HTERT RPE-1 (cell line): ENCODE data around the gene SLC38A10.

Source experiments
- in situ Hi-C: fragments of 300-500 bp; cut with MboI; formaldehyde crosslinking; loops from 4 replicates; pipeline ENCODE4 v1.14.3; 2020; ENCODE audit warnings: low sequenced_read_pairs

The SLC38A10 gene

GRCh38 chr17:81258292-81258691 lies 36.8 kb downstream of the SLC38A10 start:
- in situ Hi-C loops = no loop called here

GRCh38 chr17:81257533-81257932 lies 37.6 kb downstream of the SLC38A10 start:
- in situ Hi-C loops = no loop called here

- in situ Hi-C loops = no loop called here
These were observed 38.5 kb downstream of the SLC38A10 start for GRCh38 chr17:81256616-81257015.

- in situ Hi-C loops = no loop called here
These were observed 40.0 kb downstream of the SLC38A10 start for GRCh38 chr17:81254955-81255717.

- in situ Hi-C loops = no loop called here
These were observed 41.6 kb downstream of the SLC38A10 start for GRCh38 chr17:81253358-81254131.

- in situ Hi-C loops = no loop called here
These were observed 42.1 kb downstream of the SLC38A10 start for GRCh38 chr17:81252987-81253329.

GRCh38 chr17:81252326-81252986 lies 42.7 kb downstream of the SLC38A10 start:
- in situ Hi-C loops = no loop called here

GRCh38 chr17:81251709-81252301 lies 43.3 kb downstream of the SLC38A10 start:
- in situ Hi-C loops = no loop called here

- in situ Hi-C loops = no loop called here
These were observed 43.9 kb downstream of the SLC38A10 start for GRCh38 chr17:81251094-81251708.

GRCh38 chr17:81250286-81251093 lies 44.6 kb downstream of the SLC38A10 start:
- in situ Hi-C loops = no loop called here

GRCh38 chr17:81249223-81250040 lies 45.7 kb downstream of the SLC38A10 start:
- in situ Hi-C loops = no loop called here

- in situ Hi-C loops = no loop called here
These were observed 46.5 kb downstream of the SLC38A10 start for GRCh38 chr17:81248649-81249048.

GRCh38 chr17:81247339-81247990 lies 47.6 kb downstream of the SLC38A10 start:
- in situ Hi-C loops = no loop called here

- in situ Hi-C loops = no loop called here
These were observed 48.3 kb downstream of the SLC38A10 start for GRCh38 chr17:81246679-81247338.

- in situ Hi-C loops = no loop called here
These were observed 48.8 kb downstream of the SLC38A10 start for GRCh38 chr17:81246343-81246670.

GRCh38 chr17:81245665-81246342 lies 49.3 kb downstream of the SLC38A10 start:
- in situ Hi-C loops = no loop called here

GRCh38 chr17:81245024-81245664 lies 50.0 kb downstream of the SLC38A10 start:
- in situ Hi-C loops = no loop called here
